Skeletal muscle tissue (tissue), 4 donors: Measurements from ENCODE around the gene ZNHIT1. TPM values are rescaled to one million over a fixed set of nuclear protein-coding genes. Genes with fewer than 3 reads are reported as not detected.

Source experiments
- H3K27ac ChIP-seq: one replicate; pipeline ENCODE4 v1.7.0; 2013; ENCODE audit warnings: mild to moderate bottlenecking, low read depth, low read length, inconsistent platforms
- H3K27me3 ChIP-seq, 3 donors: one replicate each; pipeline ENCODE4 v1.7.0; 2013; ENCODE audit warnings: low read length in 3 of 3; ENCODE audit not compliant: control insufficient read depth in 3 of 3, insufficient read depth in 3 of 3
- H3K36me3 ChIP-seq, 3 donors: one replicate each; pipeline ENCODE4 v1.7.0; 2013; ENCODE audit warnings: low read length in 3 of 3; ENCODE audit not compliant: control insufficient read depth in 3 of 3, insufficient read depth in 3 of 3
- H3K4me1 ChIP-seq, 3 donors: one replicate each; pipeline ENCODE4 v1.7.0; 2013; ENCODE audit warnings: low read length in 3 of 3, mild to moderate bottlenecking in 3 of 3; ENCODE audit not compliant: control insufficient read depth in 3 of 3, insufficient read depth in 3 of 3
- H3K4me3 ChIP-seq, 3 donors: one replicate each; pipeline ENCODE4 v1.7.0; 2013; ENCODE audit warnings: low read length in 3 of 3
- H3K9ac ChIP-seq, 3 donors: one replicate each; pipeline ENCODE4 v1.7.0; 2013; ENCODE audit warnings: low read length in 3 of 3, mild to moderate bottlenecking in 3 of 3, moderate library complexity in 2 of 3, low read depth in 1 of 3
- H3K9me3 ChIP-seq, 3 donors: one replicate each; pipeline ENCODE4 v1.7.0; 2013; ENCODE audit warnings: low read length in 3 of 3; ENCODE audit not compliant: control insufficient read depth in 3 of 3
- total RNA-seq: library from RNA; depleted of rRNA; stranded (reverse); fragments of >200 nt; gene quantifications from one replicate; pipeline ENCODE4 v1.2.3, GENCODE V29; 2014
- donor health status: Osteomylitis.

ZNHIT1 gene
- total RNA-seq, 1 donor from 2014 or later = 84.0 TPM

DNA sequence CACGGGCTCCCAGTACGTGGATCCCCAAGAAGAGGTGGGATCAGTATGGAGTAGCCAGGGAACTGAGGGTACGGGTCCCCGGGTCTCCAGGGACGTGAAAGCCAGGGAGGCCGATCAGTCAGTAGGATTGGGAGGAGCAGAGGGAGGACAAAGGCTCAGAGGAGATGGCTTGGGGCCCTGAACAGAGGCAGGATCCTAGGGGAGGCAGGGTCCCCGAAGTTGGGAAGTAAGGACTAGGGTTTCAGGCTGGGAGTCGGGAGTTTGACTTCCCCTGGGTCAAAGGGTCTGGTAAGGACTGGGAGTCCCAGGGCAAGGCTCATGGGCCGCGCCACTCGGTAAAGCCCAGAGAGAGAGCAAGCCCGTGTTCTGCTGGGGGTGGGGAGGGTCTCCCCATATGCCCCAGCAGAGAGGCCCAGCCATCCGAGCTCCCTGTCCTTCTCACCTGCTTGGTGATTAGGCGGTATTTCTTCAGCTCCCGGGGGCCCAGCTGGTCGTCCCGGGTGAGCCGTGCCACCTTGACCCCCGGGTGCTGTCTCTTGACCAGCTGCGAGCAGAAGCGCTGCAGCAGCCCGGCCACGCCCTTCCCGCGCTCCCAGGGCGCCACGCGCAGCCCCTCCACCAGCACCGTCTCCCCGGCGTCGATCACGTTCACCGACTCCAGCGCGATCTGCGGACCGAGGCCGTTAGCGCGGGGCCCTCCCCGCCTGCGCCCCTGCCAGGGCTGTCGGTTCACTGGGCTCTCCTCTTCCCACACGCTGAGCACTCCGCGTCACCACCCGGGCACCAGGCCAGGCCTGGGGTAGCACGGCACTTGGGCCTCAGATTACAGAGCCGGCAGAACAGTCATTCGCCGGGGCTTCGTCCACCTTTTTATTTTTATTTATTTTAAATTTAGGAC lies 44.9 kb upstream of the ZNHIT1 start:
- Histone ChIP-seq H3K4me1 (peaks cover 19 to 30% (median 27%) of the 10 kb centered on the region in 3 donors), H3K27me3 (peaks cover 95 to 97% (median 96%) of the 10 kb centered on the region in 3 donors), H3K27ac (no peak overlapping the region), H3K9me3 (no peaks in the 10 kb centered on the region), H3K36me3 (no peaks in the 10 kb centered on the region), H3K4me3 (peak overlapping the region in 2 of 3 donors; percentile 41 to 60), H3K9ac (peak overlapping the region in 1 of 3 donors; percentile 23)

DNA sequence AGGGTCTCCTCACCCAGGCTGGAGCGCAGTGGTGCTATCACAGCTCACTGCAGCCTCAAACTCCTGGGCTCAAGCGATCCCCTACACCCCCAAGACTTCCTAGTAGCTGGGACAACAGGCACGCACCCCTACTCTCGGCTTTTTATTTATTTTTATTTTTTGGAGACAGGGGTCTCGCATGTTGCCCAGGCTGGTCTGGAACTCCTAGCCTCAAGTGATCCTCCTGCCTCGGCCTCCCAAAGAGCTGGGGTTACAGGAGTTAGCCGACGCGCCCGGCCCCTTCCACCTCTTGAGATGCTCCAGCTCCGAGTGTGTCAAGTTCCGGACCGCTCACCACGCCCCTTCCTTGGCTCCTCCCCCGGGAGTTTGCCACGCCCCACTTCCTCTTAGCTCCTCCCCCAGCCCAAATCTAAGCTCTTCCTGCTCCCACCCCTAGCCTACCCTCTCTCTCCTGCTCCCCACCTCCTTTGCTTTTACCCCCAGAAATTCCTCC lies 44.2 kb upstream of the ZNHIT1 start:
- Histone ChIP-seq H3K27me3 (peaks cover 90 to 95% (median 93%) of the 10 kb centered on the region in 3 donors), H3K9me3 (no peaks in the 10 kb centered on the region), H3K36me3 (no peaks in the 10 kb centered on the region), H3K4me1 (peaks cover 19 to 30% (median 27%) of the 10 kb centered on the region in 3 donors), H3K27ac (no peak overlapping the region), H3K9ac (no peak overlapping the region), H3K4me3 (peak overlapping the region in 1 of 3 donors; percentile 60)

DNA sequence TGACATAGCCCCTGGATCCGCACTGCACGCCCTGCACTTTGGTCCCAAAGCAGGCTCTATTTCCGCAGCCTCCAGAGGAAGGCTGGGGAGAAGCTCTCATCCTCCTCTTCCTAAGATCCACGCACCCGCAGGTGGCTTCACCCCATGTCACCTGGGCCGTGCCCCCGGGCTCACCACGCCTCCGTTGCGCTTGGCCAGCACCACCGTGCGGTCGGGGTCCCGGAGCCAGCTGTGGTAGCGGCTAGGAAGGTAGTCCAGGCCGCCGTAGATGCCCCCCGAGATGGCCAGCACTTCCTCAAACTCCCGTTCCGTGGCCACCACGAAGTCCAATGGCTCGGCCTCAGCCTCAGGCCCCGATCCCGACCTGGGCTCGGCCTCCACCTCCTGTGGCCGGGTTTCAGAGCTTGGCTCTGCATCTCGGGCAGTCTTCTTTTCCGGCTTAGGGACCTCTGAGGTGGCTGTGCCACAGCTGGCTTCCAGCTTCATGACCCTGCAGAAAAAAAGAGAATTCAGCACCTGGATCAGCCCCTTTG lies 43.6 kb upstream of the ZNHIT1 start:
- H3K4me3 ChIP-seq = no peak overlapping the region
- H3K36me3 ChIP-seq = no peaks in the 10 kb centered on the region
- peaks cover 88 to 93% (median 90%) of the 10 kb centered on the region in 3 donors for H3K27me3 ChIP-seq
- no peaks in the 10 kb centered on the region for H3K9me3 ChIP-seq
- no peak overlapping the region for H3K27ac ChIP-seq
- H3K9ac ChIP-seq = no peak overlapping the region
- H3K4me1 ChIP-seq = peaks cover 19 to 28% (median 27%) of the 10 kb centered on the region in 3 donors

DNA sequence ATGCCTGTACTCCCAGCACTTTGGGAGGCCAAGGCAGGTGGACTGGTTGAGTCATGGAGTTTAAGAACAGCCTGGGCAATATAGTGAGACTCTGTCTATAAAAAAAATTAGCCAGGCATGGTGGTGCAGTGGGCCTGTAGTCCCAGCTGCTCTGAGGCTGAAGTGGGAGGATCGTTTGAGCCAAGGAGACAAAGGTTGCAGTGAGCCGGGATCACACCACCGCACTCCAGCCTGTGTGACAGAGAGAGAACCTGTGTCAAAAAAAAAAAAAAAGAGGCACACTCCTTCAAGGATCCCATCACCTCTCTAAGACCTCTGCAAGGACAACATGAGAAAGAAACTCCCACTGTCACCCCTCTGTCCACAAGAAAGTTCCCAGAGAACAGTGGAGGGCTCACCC lies 42.3 kb upstream of the ZNHIT1 start:
- no peaks in the 10 kb centered on the region for H3K9me3 ChIP-seq
- peaks cover 14 to 22% (median 19%) of the 10 kb centered on the region in 3 donors for H3K4me1 ChIP-seq
- H3K27ac ChIP-seq = no peak overlapping the region
- no peak overlapping the region for H3K4me3 ChIP-seq
- H3K27me3 ChIP-seq = peaks cover 83 to 91% (median 89%) of the 10 kb centered on the region in 3 donors
- H3K9ac ChIP-seq = no peak overlapping the region
- no peaks in the 10 kb centered on the region for H3K36me3 ChIP-seq

DNA sequence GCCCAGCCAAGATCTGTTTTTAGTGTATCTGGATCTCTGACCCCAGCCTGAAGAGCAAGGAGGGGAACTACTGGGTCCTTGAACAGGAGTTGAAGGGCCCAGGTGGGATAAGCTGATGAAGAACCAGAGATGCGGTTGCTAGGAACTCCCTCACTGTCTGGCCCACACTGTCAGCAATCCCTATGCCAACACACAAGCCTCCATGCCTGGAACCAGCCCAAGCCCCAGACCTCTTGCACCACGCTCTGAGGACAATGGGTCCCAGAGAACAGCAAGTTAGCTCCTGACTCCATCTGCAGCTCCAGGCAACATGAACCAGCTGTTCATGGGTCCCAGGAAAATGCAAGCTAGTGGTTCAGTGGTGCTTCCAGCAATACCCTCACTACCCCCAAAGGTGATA lies 40.3 kb upstream of the ZNHIT1 start:
- Histone ChIP-seq H3K36me3 (no peaks in the 10 kb centered on the region), H3K9me3 (no peaks in the 10 kb centered on the region), H3K4me3 (no peak overlapping the region), H3K27me3 (peaks cover 67 to 75% (median 73%) of the 10 kb centered on the region in 3 donors), H3K27ac (no peak overlapping the region), H3K4me1 (peaks cover 10 to 13% (median 11%) of the 10 kb centered on the region in 3 donors), H3K9ac (no peak overlapping the region)

DNA sequence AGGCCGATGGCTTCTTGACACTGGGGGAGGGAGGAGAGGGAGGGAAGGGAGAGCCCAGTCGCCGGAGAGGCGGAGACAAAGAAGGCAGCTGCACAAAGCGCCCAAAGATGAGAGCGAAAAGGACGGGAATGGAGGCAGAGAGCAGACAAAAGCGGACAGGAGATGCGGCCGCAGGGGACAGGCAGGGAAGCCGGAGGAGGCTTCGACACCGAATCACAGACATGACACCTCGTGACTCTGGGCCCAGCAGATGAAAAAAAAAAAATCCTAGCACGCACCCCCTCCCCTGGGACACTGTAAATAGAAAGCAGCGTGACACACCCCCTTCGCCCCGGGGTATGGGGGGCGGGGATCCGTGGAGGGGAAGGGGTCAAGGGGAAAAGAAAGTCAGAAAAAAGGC lies 38.8 kb upstream of the ZNHIT1 start:
- Histone ChIP-seq H3K36me3 (no peaks in the 10 kb centered on the region), H3K9me3 (no peaks in the 10 kb centered on the region), H3K9ac (no peak overlapping the region), H3K27me3 (peaks cover 54 to 60% (median 58%) of the 10 kb centered on the region in 3 donors), H3K4me3 (no peak overlapping the region), H3K4me1 (peaks cover 0 to 3% (median 2%) of the 10 kb centered on the region in 3 donors), H3K27ac (no peak overlapping the region)

- H3K27me3 ChIP-seq = peaks cover 48 to 54% (median 52%) of the 10 kb centered on the region in 3 donors
- H3K27ac ChIP-seq = no peak overlapping the region
- no peak overlapping the region for H3K4me3 ChIP-seq
- H3K9ac ChIP-seq = no peak overlapping the region
- no peaks in the 10 kb centered on the region for H3K36me3 ChIP-seq
- H3K4me1 ChIP-seq = peaks cover 0 to 3% (median 0%) of the 10 kb centered on the region in 3 donors
- no peaks in the 10 kb centered on the region for H3K9me3 ChIP-seq
These were observed 38.3 kb upstream of the ZNHIT1 start for GRCh38 chr7:101179713-101180112.

DNA sequence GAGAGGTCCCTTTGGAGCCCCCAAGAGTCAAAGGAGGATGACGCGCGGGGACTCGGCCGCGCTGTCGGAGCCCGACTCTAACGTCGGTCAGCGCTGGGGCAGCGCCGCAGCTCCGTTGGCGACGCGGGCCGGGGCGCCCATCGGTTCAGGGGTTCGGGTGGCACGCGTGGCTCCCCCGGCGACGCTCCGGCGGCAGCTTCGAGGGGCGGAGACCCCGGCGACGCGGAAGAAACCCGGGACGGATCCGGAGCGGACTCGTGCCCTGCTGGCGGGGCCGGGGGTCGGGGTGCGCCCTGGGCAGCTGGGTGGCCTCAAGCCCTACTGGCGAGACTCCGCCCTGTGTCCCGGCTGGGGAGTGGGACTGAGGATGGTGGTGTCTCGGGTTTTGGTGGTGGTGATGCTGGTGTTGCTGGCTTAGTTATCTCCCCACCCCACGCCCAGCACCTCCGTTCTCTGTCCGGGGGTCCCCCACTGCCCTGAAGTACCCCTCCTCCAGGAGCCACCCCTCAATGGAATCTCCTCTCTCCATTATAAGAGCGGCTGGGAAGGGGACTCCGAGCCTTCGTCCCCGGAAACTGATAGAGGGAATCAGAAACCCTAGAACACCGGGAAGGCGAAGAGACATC lies 37.7 kb upstream of the ZNHIT1 start, which contains the start of gene NAT16:
Gene NAT16, minus strand, starts transcription at position 164 of the 626 bp plus-strand sequence. CDS start 5,486 bp downstream, outside the sequence.
- no peak within 1 kb of the TSS for H3K27ac ChIP-seq
- H3K9ac ChIP-seq = no peak within 1 kb of the TSS
- no peaks in the 10 kb centered on the region for H3K9me3 ChIP-seq
- H3K27me3 ChIP-seq = peaks cover 44 to 54% (median 50%) of the 10 kb centered on the region in 3 donors
- H3K4me1 ChIP-seq = peaks cover 0 to 3% (median 0%) of the 10 kb centered on the region in 3 donors
- no peaks in the 10 kb centered on the region for H3K36me3 ChIP-seq
- H3K4me3 ChIP-seq = no peak within 1 kb of the TSS

- no peak overlapping the region for H3K9ac ChIP-seq
- H3K36me3 ChIP-seq = no peaks in the 10 kb centered on the region
- H3K27ac ChIP-seq = no peak overlapping the region
- H3K27me3 ChIP-seq = peaks cover 7 to 14% (median 9%) of the 10 kb centered on the region in 3 donors
- no peaks in the 10 kb centered on the region for H3K9me3 ChIP-seq
- H3K4me3 ChIP-seq = no peak overlapping the region
- peaks cover 0 to 3% (median 0%) of the 10 kb centered on the region in 3 donors for H3K4me1 ChIP-seq
These were observed 32.6 kb upstream of the ZNHIT1 start for GRCh38 chr7:101185258-101185839.
